Smooth muscle cell (in vitro differentiated cells): ENCODE data around the gene CXCL17. TPM values are rescaled to one million over a fixed set of nuclear protein-coding genes. Genes with fewer than 3 reads are reported as not detected.
A peak's percentile ranks its signal among the peaks of the same experiment; 100 is the strongest.

Experiments
- DNase-seq: peaks from one replicate; lab custom pipeline; 2025; ENCODE audit not compliant: unreplicated experiment; lab: John Stamatoyannopoulos, UW
- H2AFZ ChIP-seq: fragments of 200-600 bp; sonication (generic); 2 replicates; pipeline ENCODE4 v1.6.0; 2016; ENCODE audit warnings: antibody characterized with exemption, low read depth, mild to moderate bottlenecking
- H3F3A ChIP-seq: fragments of 200-600 bp; sonication (generic); 2 replicates; pipeline ENCODE4 v1.6.0; 2017; ENCODE audit warnings: antibody characterized with exemption, low read depth
- H3K27ac ChIP-seq: fragments of 200-600 bp; sonication (generic); 2 replicates; pipeline ENCODE4 v1.5.1; 2016; ENCODE audit warnings: low read depth, mild to moderate bottlenecking
- H3K27me3 ChIP-seq: fragments of 200-600 bp; sonication (generic); 2 replicates; pipeline ENCODE4 v1.6.1; 2016; ENCODE audit warnings: low read depth, mild to moderate bottlenecking
- H3K36me3 ChIP-seq: fragments of 200-600 bp; sonication (generic); 2 replicates; pipeline ENCODE4 v1.5.1; 2016; ENCODE audit warnings: low read depth
- H3K4me1 ChIP-seq: fragments of 200-600 bp; sonication (generic); 2 replicates; pipeline ENCODE4 v1.5.1; 2016; ENCODE audit warnings: low read depth
- H3K4me2 ChIP-seq: fragments of 200-600 bp; sonication (generic); 2 replicates; pipeline ENCODE4 v1.6.0; 2016; ENCODE audit warnings: mild to moderate bottlenecking
- H3K4me3 ChIP-seq: fragments of 200-600 bp; sonication (generic); 2 replicates; pipeline ENCODE4 v1.5.1; 2016; ENCODE audit warnings: mild to moderate bottlenecking
- H3K79me2 ChIP-seq: fragments of 200-600 bp; sonication (generic); 2 replicates; pipeline ENCODE4 v1.6.0; 2016; ENCODE audit warnings: low read depth, mild to moderate bottlenecking
- H3K9ac ChIP-seq: fragments of 200-600 bp; sonication (generic); 2 replicates; pipeline ENCODE4 v1.6.0; 2016; ENCODE audit warnings: low read depth
- H3K9me3 ChIP-seq: fragments of 200-600 bp; sonication (generic); replicated peaks from 2 replicates; pipeline ENCODE4 v1.5.1; 2016; ENCODE audit warnings: low read depth
- H4K20me1 ChIP-seq: fragments of 200-600 bp; sonication (generic); 2 replicates; pipeline ENCODE4 v1.6.0; 2016; ENCODE audit warnings: low read depth
- WGBS: methylation state at CpG from one replicate; pipeline ENCODE4 v1.1.7; 2016; ENCODE audit warnings: low lambda C conversion rate; 5-methylcytosine and 5-hydroxymethylcytosine counted together
- polyA plus RNA-seq: library from polyadenylated mRNA; unstranded; fragments of >200 nt; fragmentation: Nextera tagmentation; extraction: Ambion mirVana; gene quantifications from 2 replicates; pipeline ENCODE4 v1.2.1, GENCODE V29; 2016
- total RNA-seq: library from RNA; depleted of rRNA; stranded (reverse); fragments of >200 nt; gene quantifications from 2 replicates; pipeline ENCODE4 v1.2.3, GENCODE V29; 2014
- TF ChIP-seq, protein P1 (sequence below): fragments of 200-600 bp; sonication (generic); IDR thresholded peaks from 2 replicates; pipeline ENCODE4 v1.5.1; 2017; ENCODE audit warnings: borderline replicate concordance, mild to moderate bottlenecking, antibody characterized with exemption; ENCODE audit not compliant: insufficient read depth, poor library complexity, severe bottlenecking

CXCL17 gene
- total and polyA plus RNA-seq, 2 experiments from 2014 or later, result not detected

DNA sequence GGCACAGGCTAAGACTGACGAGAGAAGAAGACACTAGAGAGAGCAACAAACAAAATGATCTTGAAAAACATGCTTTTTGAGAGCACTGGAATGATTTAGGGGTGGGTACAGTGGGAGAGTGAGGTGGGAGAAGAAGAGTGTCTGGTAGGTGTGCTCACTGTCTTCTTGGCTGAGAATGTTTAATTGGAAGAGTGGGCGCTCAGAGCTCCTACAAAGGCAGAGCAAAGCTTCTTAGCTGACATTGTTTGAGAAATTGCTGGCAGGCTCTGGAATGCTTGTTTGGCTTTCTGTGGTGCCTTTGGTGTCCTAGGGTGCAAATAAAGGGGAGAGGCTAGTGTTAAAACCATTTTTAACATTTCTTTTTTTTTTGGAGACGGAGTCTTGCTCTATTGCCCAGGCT is 14.1 kb downstream of the CXCL17 start:
- 88% methylated on average over 3 of the region's 3 CpGs for WGBS
- Histone ChIP-seq H3K4me2 (no peak overlapping the region), H3K36me3 (no peaks in the 10 kb centered on the region), H3K9me3 (no peaks in the 10 kb centered on the region), H3K27ac (no peak overlapping the region), H3F3A (no peaks in the 10 kb centered on the region), H3K4me3 (no peak overlapping the region), H3K9ac (no peak overlapping the region), H2AFZ (no peak overlapping the region), H3K4me1 (peaks cover 7% of the 10 kb centered on the region), H3K27me3 (no peaks in the 10 kb centered on the region), H4K20me1 (no peaks in the 10 kb centered on the region), H3K79me2 (no peaks in the 10 kb centered on the region)
- TF ChIP-seq, protein P1, sequence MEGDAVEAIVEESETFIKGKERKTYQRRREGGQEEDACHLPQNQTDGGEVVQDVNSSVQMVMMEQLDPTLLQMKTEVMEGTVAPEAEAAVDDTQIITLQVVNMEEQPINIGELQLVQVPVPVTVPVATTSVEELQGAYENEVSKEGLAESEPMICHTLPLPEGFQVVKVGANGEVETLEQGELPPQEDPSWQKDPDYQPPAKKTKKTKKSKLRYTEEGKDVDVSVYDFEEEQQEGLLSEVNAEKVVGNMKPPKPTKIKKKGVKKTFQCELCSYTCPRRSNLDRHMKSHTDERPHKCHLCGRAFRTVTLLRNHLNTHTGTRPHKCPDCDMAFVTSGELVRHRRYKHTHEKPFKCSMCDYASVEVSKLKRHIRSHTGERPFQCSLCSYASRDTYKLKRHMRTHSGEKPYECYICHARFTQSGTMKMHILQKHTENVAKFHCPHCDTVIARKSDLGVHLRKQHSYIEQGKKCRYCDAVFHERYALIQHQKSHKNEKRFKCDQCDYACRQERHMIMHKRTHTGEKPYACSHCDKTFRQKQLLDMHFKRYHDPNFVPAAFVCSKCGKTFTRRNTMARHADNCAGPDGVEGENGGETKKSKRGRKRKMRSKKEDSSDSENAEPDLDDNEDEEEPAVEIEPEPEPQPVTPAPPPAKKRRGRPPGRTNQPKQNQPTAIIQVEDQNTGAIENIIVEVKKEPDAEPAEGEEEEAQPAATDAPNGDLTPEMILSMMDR, result no peak
- no peak for DNase-seq

DNA sequence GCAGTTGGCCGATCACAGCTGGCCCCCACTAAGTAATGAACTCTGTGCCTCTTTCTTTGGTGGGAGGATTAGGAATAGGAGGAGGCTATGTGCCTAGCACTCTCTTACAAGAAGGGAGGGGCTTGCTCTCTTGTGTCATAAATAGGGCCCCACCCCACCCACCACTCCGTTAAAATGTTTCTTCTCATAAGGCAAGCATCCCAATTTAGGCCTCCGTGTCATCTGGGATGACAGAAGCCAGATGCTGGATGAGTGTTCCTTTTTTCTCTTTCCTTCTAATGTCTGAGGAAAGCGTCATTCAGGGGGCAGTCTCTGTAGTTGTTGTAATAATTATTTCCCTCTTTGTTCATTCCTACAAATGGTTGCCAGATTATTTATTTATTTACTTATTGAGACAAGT is 15.4 kb downstream of the CXCL17 start, which contains the start of gene LIPE:
LIPE (minus strand) TSS at position 76 of the 400 bp plus-strand sequence. CDS start 239 bp downstream, outside the sequence.
- Histone ChIP-seq H3K36me3 (no peaks in the 10 kb centered on the region), H3K9me3 (no peaks in the 10 kb centered on the region), H3K4me3 (no peak within 1 kb of the TSS), H3K27me3 (no peaks in the 10 kb centered on the region), H3F3A (no peaks in the 10 kb centered on the region), H3K4me2 (peak within 1 kb of the TSS; percentile 24), H4K20me1 (no peaks in the 10 kb centered on the region), H2AFZ (no peak within 1 kb of the TSS), H3K79me2 (no peaks in the 10 kb centered on the region), H3K4me1 (peaks cover 17% of the 10 kb centered on the region), H3K27ac (peak within 1 kb of the TSS; percentile 40), H3K9ac (no peak within 1 kb of the TSS)
- TF ChIP-seq, protein P1, result no peak
- DNase-seq, result no peak
- 20% methylated on average over 4 of the region's 4 CpGs for WGBS

DNA sequence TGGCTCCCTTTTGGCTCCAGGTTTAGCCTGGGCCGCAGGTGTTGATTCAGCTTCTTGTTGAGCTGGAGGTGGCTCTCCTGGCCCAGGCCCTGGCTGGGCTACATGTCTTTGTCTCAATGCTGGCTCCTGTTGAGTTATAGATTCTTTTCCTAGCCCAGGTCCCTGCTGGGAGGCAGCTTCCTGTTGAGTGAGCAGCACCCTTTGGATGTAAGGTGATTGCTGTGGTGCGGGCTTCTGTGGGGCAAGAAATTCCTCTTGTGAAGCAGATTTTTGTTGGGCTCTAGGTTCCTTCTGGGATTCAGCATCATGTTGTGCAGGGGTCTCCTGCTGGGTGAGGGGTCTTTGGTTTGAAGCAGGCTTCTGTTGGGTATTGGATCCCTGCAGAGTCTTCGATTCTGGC is 16.1 kb downstream of the CXCL17 start:
- Histone ChIP-seq H3K36me3 (no peaks in the 10 kb centered on the region), H3K9me3 (no peaks in the 10 kb centered on the region), H3K4me3 (no peak overlapping the region), H3K4me1 (peaks cover 17% of the 10 kb centered on the region), H3K79me2 (no peaks in the 10 kb centered on the region), H3K27me3 (no peaks in the 10 kb centered on the region), H3K9ac (no peak overlapping the region), H4K20me1 (no peaks in the 10 kb centered on the region), H3K27ac (no peak overlapping the region), H2AFZ (no peak overlapping the region), H3F3A (no peaks in the 10 kb centered on the region), H3K4me2 (no peak overlapping the region)
- DNase-seq, result no peak
- TF ChIP-seq, protein P1, result no peak
- WGBS, result 96% methylated on average over 3 of the region's 3 CpGs

DNA sequence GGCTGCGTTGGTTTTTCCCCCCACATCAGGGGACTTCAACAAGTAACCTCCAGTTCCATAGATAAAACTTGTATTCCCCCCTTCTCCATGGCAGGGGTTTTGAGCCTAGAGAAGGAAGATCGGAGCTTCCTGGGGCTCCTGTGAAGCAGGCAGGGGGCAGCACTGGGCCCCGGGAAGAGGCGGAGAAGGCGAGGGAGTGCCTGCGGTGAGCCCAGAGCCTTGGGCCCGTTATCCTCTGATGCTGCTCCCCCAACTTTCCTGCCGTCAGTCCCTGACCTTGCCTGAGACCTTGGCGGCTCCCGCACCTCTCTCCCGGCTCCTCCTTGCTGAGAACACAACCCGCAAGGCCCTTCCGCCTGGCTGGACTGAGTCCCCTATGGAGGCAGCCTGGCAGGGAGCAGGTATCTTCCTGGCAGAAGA is 18.0 kb downstream of the CXCL17 start:
- H3K36me3 ChIP-seq, result no peaks in the 10 kb centered on the region
- no peaks in the 10 kb centered on the region for H3F3A ChIP-seq
- no peak overlapping the region for H3K4me2 ChIP-seq
- H4K20me1 ChIP-seq, result no peaks in the 10 kb centered on the region
- no peak overlapping the region for H3K27ac ChIP-seq
- no peak overlapping the region for H3K9ac ChIP-seq
- H3K4me3 ChIP-seq, result no peak overlapping the region
- TF ChIP-seq, protein P1, result peak; percentile 10
- peaks cover 17% of the 10 kb centered on the region for H3K4me1 ChIP-seq
- H3K27me3 ChIP-seq, result no peaks in the 10 kb centered on the region
- WGBS, result 63% methylated on average over 13 of the region's 13 CpGs
- no peaks in the 10 kb centered on the region for H3K79me2 ChIP-seq
- no peaks in the 10 kb centered on the region for H3K9me3 ChIP-seq
- DNase-seq, result no peak
- H2AFZ ChIP-seq, result no peak overlapping the region
